ENCODE measurements around the gene ACTR3C. TPM values are rescaled to one million over a fixed set of nuclear protein-coding genes. Genes with fewer than 3 reads are reported as not detected.

The ACTR3C gene
- total and polyA plus RNA-seq, 2 of the 13 experiments (the other 11 are each of a cell fraction or from before 2014, with no cell fraction given), result 3.8 to 7.5 TPM

GRCh38 chr7:150322833-150323681 lies at the start of gene ACTR3C, which contains the start of gene LRRC61 (continued):
- TF ChIP-seq STAT6 (CRISPR knock-in tag; IDR thresholded peaks at IDR 0.05; ENCODE audit: borderline replicate concordance), result no peak; the same call in 1 of the 2 replicates
- no peak for TF ChIP-seq ZNF34 (CRISPR knock-in tag; IDR thresholded peaks at IDR 0.05; ENCODE audit: borderline replicate concordance)
- 0 out of 2 replicates have a peak, but pooled peaks have one; percentile 62 for TF ChIP-seq RELA (CRISPR knock-in tag; IDR thresholded peaks at IDR 0.05)
- peak; percentile 68; the same call in 1 of the 2 replicates for TF ChIP-seq ZBTB25 (CRISPR knock-in tag; IDR thresholded peaks at IDR 0.05)
- TF ChIP-seq ARNT (IDR thresholded peaks at IDR 0.05), result no peak
- peak; percentile 88 for TF ChIP-seq ZNF230 (CRISPR knock-in tag; IDR thresholded peaks at IDR 0.05)
- peak; percentile 91 for TF ChIP-seq NR0B2 (CRISPR knock-in tag; IDR thresholded peaks at IDR 0.05)
- TF ChIP-seq KDM5A (IDR thresholded peaks at IDR 0.05; ENCODE audit: borderline replicate concordance, low read length), result no peak; the same call in 1 of the 2 replicates
- peak; percentile 85; the same call in 1 of the 2 replicates for TF ChIP-seq CC2D1A (CRISPR knock-in tag; IDR thresholded peaks at IDR 0.05)
- TF ChIP-seq ZNF441 (CRISPR knock-in tag; IDR thresholded peaks at IDR 0.05; ENCODE audit: borderline replicate concordance), result peak; percentile 62; the same call in 1 of the 2 replicates
- no peak for TF ChIP-seq NFYC (CRISPR knock-in tag; IDR thresholded peaks at IDR 0.05)
- TF ChIP-seq MIER2 (CRISPR knock-in tag; IDR thresholded peaks at IDR 0.05), result peak; percentile 11; the same call in 1 of the 2 replicates
- TF ChIP-seq ZNF558 (CRISPR knock-in tag; IDR thresholded peaks at IDR 0.05; ENCODE audit: borderline replicate concordance), result peak; percentile 61; the same call in 1 of the 2 replicates
- peak; percentile 51 for TF ChIP-seq SKIL (CRISPR knock-in tag; IDR thresholded peaks at IDR 0.05; ENCODE audit: borderline replicate concordance)
- peak; percentile 91; the same call in 1 of the 2 replicates for TF ChIP-seq ZBTB42 (CRISPR knock-in tag; IDR thresholded peaks at IDR 0.05)
- peak; percentile 78 for TF ChIP-seq DRAP1 (CRISPR knock-in tag; IDR thresholded peaks at IDR 0.05)
- TF ChIP-seq GZF1 (CRISPR knock-in tag; IDR thresholded peaks at IDR 0.05), result peak; percentile 70; the same call in 1 of the 2 replicates
- TF ChIP-seq RARG (CRISPR knock-in tag; IDR thresholded peaks at IDR 0.05; ENCODE audit: low read depth), result peak; percentile 88; the same call in 1 of the 2 replicates
- 0 out of 2 replicates have a peak, but pooled peaks have one; percentile 27 for TF ChIP-seq ZNF383 (CRISPR knock-in tag; IDR thresholded peaks at IDR 0.05; ENCODE audit: borderline replicate concordance)
- peak; percentile 33 for TF ChIP-seq NR1H2 (CRISPR knock-in tag; IDR thresholded peaks at IDR 0.05; ENCODE audit: borderline replicate concordance, low read depth)
- TF ChIP-seq ZNF333 (CRISPR knock-in tag; IDR thresholded peaks at IDR 0.05; ENCODE audit: borderline replicate concordance), result peak; percentile 82
- TF ChIP-seq ZNF10 (CRISPR knock-in tag; IDR thresholded peaks at IDR 0.05; ENCODE audit: borderline replicate concordance, low read depth), result no peak; the same call in 1 of the 2 replicates

All from HepG2 (cell line).